IMR-90 (cell line): Measurements from ENCODE around the gene RPTOR.

Experiments used
- CTCF ChIP-seq: conservative IDR thresholded peaks from 2 replicates; pipeline ENCODE4 v1.5.1; 2012; ENCODE audit warnings: mild to moderate bottlenecking, low read depth, low read length, improper control_type of control experiment
- MXI1 ChIP-seq: IDR thresholded peaks from 2 replicates; pipeline ENCODE4 v1.6.1; 2012; ENCODE audit warnings: low read depth, mild to moderate bottlenecking, low read length, moderate library complexity, borderline replicate concordance
- POLR2A ChIP-seq: IDR thresholded peaks from 2 replicates; pipeline ENCODE4 v1.6.1; 2012; ENCODE audit warnings: mild to moderate bottlenecking, low read depth, low read length

GRCh38 chr17:80843741-80844156 is 299.1 kb downstream of the RPTOR start:
- TF ChIP-seq CTCF (no peak), POLR2A (no peak), MXI1 (no peak)
